CD4-positive, alpha-beta T cell treated with Interferon alpha-2 for 1 hour (primary cell): ENCODE data around the gene NAA10.
A peak's percentile ranks its signal among the peaks of the same experiment; 100 is the strongest.

ENCODE experiments used
- DNase-seq, 2 donors: peaks; one replicate each; pipeline ENCODE4 v3.0.0-alpha.2; 2020 to 2022

The NAA10 gene

DNA sequence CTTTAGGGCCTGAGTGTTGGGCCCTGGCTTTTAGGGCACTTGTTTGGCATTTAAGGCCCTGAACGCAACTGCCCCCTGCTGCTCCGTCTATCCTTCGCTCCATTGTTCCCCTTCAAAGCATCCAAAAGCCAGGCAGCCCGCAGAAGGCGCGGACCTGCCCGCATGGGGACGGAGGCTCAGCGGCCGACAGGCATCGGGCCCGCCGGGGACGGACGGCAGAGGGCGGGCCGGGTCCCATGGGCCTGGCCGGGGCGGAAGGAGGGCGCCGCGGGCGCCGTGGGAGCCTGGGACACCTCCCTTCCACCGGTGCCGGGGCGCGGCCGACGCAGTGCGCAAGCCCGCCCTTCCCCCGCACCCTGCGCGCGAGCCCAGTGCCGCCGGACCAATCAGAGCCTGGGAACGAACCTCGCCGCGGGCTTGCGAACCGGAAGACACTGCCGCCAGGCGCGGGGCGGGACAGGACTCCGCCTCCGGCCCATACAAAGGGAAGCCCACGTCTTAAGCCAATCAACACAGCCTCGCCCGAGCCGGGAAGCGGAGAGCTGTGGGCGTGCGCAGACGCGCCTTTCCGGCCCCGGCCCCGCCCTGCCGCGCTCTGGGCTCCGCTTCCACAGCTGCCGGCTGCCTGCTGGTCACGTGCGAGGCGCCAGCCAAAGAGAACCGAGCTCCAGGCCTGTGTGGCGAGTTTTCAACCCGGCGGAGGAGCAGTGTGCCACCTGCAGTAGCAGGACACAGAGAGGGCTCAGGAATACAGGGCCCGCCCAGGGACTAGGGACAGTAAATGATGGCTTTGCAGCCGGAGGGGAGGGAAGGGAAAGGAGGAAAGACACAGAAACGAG, 6.7 kb downstream of the NAA10 start:
- peak; percentile 96 to 98 for DNase-seq

DNA sequence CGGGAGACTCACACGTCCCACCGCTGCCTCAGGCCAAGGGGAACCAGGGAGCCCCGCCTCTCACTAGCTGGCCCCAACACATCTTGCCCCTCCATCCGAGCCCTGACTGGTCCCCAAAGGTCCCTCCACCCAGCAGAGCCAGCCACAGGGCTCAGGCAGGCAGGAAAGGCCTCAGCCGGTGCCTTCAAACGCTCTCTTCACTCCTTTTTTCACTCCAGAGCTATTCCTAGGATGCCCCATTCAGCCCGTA, 7.2 kb downstream of the NAA10 start:
- DNase-seq = no peak

DNA sequence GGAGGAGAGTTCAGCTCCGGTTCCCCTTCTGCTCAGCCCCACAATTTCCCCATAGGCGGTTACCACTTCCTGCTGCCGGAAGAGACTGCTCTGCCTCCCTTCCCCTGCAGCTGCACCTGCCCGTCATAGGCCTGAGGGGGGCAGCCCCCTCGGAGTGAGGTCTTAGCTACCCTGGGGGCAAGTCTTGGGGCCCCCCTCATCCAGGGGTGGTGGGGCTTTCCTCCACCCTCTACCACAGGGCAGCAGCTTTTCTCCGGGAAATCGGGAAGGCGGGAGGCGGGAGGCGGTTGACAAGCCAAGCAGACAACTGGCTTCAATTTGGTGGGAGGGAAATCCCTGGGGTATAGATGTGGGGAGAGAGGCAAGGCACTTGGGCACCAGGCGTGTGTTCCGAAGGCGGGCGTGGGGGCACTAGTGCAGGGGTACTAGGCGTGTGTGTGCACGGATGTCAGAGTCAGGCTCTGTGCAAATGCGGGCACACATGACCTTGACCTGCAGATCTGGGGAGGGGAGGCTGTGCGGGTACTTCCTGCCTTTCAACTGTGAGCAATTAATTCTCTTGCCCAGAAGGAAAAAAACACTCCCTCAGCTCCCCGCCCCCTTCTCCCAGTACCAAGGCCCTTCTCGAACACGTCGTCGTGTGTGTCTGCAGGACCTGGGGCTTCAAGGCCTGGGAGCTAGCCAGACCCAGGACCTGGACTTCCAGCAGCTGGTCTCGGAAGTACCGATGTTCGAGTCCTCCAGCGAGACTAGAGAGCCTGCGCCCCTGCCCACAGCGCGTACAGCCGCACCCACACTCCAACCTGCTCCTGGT, 7.8 kb downstream of the NAA10 start:
- DNase-seq = peak; percentile 86 to 89

DNA sequence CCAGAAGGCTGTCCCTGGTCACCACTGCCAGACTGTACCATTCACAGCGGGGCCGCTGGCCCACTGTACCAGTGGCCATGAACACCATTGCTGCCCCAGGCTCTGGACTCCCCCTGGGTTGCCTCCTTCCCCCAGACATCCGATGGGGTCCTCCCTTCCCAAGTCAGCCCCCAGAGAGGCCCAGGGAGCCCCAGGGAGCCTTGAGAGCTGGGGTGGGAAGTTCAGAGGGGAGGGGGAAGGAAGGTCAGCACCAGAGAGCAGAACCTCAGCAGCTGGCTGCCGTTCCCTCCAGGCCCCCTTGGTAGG, 8.3 kb downstream of the NAA10 start:
- no peak for DNase-seq

DNA sequence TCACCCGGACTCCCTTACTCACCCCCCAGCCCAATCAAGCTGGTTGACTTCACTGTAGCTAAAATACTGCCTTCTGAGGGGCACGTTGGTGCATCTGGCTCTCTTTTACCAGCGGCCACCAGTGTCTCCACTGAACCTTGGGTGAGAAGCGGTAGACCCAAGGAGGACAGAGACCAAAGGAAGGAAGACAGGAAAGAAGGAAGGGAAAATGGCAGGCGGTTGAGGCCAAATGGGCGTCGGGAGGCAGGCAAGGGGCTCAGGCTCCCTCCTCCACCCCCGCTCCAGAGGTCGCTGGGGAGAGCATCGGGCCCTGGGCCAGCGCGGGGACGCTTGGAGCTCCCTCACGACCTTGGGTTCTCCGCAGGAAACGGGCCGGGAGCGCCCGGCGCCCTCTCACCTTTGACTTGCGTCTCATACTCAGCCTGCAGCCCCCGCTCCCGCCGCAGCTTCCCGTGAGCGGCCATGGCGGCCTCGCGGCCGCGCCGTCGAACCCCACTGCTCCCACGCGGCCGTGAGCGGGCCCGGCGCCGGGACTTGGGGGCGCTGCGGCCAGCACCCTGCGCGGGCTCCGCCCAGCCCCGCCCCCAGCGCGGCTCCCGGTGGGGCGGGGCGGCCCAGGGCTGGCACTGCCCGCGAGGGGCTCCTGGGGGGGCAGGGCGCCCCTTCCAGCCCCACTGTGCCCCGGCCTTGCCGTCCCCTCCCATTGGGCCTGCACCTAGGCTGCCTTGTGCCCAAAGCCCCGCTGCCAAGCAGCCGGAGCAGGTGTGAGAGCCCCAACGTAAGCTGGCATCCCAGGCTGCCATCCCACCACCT, 8.9 kb downstream of the NAA10 start, which contains the start of gene ARHGAP4:
Gene ARHGAP4 (minus strand): TSS at position 526 of the 813 bp plus-strand sequence. CDS start 62 bp downstream, at position 464.
- DNase-seq = peak; percentile 28 to 55

DNA sequence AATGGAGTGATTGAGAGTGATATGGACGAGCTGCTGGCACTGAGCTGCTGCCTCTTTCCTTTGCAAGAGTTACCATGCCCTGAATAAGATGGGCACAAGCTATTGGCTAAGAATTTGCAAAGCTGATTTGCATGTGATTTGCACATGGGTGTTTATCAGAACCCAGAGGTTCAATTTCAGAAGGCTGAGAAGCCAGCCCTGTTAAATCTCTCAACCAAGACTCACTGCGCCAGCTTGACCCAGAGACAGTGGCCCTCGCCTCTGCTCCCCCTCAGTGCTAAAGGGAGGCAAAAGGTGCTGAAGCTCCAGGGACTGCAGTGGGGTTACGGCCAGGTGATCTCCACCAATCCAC, 9.5 kb downstream of the NAA10 start:
- DNase-seq = peak in 1 of 2 donors; percentile 34

DNA sequence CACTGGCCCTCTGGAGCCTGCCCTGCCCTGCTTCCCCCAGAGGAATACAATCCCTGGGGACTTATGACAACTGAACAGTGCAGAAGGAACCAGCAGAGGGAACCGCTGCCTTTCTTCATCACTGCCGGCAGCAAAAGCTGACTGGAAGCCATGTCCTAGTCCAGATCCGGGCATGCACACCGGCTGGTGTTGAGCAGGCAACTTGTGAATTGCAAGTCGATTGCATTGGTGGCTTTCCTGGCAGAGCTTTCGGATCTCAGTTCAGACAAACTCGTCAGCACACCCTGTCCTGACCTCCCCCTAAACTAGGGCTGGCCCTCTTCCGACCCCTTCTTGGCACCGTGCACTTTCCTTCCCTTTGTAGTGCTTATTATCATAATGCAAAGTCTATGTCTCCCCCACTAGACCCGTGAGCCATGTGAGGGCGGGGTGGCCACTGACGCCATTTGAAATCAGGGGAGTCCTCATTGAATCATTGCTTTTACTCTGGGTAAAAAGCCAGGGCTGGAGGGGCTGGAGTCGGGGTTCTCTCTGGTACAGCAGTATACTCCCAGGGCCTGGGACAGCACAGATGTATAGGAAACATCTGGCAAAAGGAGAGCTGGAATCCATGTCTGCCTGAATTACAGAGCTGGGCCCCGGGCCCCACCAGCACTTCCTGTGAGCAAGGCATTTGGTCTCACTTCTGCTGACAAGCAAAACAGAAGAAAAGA, 10.5 kb downstream of the NAA10 start:
- peak; percentile 61 for DNase-seq

DNA sequence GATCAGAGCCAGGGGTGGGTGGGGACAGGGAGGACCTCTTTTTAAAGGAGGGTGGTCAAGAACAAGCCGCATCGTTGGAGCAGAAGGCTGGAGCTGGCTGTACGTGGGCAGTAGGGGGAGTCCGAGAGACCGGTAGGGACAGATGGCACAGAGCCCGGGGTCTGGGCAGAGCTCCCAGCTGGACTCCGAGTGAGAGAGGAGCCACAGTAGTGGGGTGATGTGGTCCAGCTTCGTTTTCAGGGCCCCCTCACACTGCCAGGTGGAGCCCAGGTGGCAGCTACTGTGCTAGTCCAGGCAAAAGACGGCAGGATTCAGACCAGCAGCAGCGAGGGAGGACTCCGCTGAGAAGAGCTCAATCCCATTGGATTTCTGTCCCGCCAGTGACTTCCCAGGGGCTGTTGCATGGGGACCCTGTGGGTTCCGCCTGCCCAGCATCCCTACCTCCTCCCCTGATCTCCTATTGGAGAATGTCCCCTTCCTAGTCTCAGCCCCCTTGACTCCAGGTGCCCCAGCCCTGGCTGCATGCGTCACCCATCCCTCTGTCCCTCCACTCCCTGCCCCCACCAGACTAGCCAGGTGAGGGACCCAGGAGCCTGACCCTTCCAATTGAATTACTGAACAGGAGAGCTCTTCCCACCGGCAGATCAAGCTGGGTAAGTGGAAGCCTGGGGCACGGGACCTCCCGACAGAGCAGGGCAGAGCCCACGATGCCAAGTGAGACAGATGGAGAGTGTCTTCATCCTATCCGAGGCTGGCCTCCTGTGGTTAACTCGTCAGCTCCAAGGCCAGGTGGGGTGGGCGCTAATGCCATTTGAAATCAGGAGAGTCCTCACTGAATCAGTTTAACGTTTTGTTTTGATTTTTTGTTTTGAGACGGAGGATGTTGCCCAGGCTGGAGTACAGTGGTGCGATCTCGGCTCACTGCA, 11.6 kb downstream of the NAA10 start:
- DNase-seq = peak in 1 of 2 donors; percentile 33

DNA sequence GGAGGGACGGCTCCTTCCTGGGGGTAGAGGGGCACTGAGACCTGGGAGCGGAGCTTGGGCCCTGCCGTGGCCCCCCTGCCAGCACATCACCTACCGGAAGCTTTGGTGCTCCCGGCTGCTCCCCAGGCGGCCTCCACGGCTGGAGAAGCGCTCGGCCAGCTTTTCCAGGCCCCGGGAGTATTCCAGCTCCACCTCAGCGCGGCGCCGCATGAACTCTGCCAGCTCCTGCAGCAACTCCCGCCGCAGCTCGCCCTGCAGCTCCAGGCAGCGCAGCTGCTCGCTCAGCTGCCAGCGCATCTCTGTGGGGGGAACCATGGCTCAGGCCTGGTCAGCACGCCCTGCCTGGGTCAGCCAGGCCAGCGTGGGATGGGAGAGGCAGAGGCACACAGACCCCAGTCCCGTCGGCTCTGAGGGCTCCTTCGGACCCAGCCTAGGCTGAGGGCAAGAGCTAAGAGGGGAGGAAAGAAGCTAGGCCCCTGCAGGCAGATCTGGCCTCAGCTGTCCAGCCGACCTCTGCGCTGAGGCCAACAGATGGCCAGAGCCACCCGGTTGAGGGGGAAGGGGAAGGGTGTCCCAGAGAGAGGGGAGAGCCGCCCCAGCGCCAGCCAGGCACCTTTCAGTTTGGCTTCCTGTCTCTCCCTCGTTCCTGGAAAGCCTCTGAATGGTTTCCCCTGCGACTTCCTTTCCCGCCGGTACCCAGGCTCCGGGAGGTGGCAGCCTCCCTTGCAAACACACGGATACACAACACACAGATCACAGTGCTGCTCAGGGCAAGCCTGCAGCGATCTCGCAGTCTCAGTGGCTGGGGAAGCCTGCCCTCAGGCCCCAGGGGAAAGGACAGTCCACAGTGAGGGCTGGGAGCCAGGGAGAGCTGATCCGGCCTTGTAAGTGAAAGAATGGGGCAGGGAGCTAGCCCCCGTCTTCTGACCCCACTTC, 13.1 kb downstream of the NAA10 start:
- DNase-seq = no peak

DNA sequence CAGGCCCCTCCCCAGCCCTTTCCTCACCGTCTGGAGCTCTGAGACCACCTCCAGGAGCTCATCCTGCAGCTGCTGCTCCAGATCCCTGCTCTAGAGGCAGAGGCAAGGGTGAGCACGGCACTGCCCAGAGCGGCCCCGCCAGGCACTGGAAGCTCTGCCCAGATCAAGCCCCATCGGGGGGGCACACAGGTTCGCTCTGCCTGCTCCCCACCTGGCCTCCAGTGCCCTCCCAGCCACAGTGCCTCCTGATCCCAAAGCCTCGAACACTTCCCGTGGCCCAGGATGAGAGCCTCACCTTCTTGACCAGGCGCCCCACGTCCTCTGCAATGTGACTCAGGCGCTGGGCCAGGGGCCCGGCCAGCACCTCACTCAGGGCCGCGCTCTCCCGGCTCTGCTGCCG, 13.8 kb downstream of the NAA10 start:
- no peak for DNase-seq

DNA sequence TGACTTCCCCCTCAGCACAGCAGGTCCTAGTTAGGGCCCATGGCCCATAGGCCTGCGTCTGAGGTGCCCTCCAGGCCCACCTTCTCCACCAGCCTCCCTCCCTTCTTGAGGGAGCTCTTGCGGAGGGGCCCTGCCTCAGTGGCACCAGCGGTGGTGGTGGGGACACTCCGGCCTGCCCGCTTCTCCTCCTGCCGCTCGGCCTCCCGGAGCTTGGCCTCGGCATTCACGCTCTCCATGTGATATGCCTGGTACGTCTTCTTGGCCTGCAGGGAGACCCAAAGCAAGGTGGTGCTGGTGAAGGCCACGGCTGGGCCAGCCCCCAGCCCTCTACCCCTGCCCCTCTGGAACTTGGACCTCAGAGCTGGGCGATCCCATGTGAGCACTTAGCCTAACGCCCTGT, 14.3 kb downstream of the NAA10 start:
- no peak for DNase-seq

DNA sequence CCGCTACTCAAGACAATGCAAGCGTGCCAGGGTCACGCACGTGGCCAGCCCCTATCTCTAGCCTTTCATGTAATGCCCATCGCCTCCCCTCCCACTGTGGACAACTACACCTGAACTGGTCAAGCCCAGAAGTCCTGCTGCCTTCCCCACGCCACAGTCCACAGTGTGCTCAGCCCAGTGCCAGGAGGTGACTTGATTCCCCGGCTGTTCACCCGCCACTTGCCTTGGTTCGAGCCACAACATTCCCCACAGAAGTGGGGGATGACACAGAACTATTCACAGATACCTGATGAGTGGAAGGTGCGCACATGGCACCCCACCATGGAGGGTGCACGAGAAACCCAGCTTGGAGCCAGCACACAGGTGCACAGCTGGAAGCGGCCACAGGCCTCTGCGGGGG, 15.6 kb downstream of the NAA10 start:
- DNase-seq = no peak

DNA sequence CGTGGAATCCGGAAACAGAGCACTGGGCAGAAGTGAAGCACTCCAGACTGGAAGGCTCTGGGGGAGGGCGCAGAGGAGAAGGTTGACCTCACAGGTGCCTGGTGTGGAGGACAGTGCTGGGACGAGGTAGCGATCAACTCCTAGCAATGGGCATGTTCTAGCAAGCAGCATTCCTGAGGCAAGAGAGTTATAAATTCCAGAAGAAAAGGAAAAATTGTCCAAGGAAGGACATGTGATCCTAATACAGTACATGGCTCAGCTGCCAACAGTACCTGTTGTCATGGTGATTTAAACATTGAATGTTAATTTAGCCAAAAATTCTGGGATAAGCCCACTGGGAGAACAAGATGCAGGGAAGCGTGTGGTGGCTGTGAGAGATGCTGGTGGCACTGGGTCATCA, 17.0 kb downstream of the NAA10 start:
- DNase-seq = no peak

DNA sequence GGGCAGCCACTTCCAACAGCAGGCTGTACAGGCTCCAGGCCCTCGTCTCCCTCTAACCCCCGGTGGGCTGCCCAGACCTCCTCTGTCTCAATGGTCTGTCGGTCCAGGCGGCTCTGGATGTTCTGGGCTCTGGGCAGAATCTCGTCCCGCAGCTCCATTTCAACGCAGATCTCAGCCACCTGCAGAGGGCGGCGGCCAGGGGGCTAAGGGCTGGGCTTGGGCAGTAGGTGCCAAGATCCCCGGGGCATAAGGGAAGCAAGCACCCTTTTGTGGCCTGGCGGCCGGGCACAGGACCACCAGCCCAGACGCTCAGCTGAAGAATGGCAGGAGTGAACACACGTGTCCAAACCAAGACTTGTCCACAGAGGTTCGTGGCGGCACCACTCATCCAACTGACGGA, 21.1 kb downstream of the NAA10 start:
- DNase-seq = no peak

DNA sequence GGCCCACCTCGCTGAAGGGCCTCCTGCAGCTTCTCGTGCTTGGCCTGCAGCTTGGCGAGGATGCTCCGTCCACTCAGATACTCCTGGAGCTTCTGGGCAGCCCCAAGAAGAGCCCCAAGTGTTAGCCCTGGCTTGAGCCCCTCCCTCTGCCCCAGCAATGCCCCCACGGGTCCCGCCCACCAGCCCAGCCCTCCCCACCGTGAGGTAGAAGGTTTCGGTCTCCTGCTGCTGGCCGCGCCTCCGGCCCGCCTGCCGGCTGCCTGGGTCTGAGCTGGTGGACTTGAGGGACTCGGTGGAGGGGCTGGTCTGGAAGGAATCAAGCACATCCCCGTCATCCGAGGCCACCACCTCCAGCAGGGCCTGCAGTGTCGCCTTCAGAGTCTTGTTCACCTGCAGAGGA, 21.6 kb downstream of the NAA10 start:
- no peak for DNase-seq

DNA sequence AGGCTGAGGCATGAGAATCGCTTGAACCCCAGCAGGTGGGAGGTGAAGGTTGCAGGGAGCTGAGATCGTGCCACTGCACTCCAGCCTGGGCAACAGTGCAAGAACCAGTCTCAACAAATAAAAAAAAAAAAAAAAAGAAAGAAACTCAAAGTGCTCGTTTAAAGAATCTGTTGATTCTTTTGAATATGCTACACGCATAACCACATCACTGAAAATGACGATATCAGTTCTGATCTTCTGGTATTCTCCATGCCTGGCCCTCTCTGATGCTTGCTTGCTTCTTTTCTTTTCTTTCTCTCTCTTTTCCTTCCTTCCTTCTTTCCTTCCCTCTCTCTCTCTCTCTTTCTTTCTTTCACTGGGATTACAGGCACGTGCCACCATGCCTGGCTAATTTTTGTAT, 23.0 kb downstream of the NAA10 start:
- no peak for DNase-seq

DNA sequence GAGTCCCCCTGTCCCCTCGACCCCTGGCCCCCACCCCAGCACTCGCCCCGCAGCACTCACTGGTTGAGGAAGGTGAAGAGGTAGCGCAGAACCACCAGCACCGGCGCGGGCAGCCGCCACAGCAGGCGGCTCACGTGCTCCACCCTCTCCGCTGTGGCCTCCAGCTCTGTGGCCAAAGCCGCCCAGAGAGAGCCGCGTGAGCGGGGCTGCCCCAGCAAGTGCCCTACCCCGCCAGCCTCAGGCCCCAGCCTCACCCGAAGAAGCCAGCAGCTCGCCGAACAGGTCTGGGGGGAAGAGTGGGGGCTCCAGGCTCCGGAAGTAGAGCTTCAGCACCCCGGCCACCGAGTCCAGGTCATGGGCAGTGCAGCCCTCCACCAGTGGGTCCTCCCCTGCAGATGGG, 24.4 kb downstream of the NAA10 start:
- no peak for DNase-seq

DNA sequence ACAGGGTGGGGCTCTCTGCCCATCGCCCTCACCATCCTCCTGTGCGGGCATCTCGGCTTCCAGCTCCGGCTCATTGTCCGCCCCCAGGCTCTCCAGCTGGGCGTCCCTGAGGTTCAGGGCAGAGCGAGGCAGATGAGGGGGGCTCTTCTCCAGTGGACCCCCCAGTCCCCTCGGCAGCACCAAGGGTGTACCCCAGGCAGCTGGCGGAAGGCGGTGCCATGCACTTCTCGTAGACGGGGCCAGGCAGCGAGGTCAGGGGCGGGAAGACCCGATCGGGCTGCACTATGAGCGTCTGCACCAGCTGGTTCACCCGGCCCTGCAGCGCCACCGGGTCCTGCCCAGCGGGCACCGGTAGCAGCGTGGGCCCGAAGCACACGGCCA, 24.9 kb downstream of the NAA10 start:
- no peak for DNase-seq

DNA sequence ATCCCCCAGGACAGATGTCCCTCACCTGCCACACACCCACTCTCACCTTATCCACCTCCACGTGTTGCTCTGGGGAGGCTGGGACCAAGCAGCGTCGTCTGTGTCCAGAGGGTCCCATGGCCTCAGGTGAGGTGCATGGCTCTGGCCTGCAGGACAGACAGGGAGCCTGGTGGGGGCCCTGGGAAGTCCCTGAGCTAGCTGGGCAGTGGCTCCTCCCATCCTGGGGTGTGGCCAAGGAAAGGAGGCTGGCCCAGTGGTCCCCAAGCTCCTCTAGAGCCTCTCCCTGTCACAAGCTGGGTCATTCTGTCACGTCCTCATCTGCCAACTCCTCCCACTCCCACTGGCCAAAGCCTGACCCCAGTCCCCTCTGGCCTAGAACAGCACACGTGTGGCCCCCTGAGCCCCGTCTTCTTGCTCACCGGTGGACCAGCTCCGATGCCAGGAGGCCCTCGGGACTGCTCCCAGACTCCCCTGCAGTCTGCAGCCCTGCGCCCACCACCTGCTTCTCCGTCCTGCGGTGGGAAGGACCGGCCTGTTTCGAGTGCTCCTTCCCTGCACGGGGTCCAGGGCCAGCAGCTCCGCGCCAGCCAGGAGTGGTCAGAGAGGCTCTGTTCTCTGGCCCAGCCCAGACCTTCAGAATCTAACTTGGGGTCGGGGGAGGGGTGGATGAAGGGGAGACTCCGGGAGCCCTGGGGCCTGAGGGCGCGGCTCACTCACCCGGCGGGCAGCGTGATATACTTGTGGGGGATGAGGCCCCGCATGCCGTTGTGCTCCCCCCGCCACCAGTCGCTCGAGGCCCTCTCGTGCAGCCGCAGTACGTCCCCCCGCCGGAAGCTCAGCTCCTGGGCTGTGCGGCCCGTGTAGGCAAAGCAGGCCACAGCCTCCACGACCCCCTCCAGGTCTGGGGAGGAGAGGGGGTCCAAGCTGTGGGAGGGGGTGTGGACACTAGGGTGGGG, 25.5 kb downstream of the NAA10 start:
- no peak for DNase-seq
